ENCODE measurements around the gene MSI2.

MSI2 gene

GRCh38 chr17:57587193-57587969 is 331.1 kb downstream of the MSI2 start:
- TF ChIP-seq CTCF (conservative IDR thresholded peaks at IDR 0.05; ENCODE audit: low read depth, low read length), result no peak
- DNase-seq (ENCODE audit: low read depth), result no peak
- H3K4me3 ChIP-seq (ENCODE audit: low read depth, low read length), result no peak overlapping the region

- no peak for DNase-seq (ENCODE audit: low read depth)
- no peak overlapping the region for H3K4me3 ChIP-seq (ENCODE audit: low read depth, low read length)
- no peak for TF ChIP-seq CTCF (conservative IDR thresholded peaks at IDR 0.05; ENCODE audit: low read depth, low read length)
These were observed 331.8 kb downstream of the MSI2 start for GRCh38 chr17:57588086-57588485.

GRCh38 chr17:57589151-57590034 is 333.1 kb downstream of the MSI2 start:
- TF ChIP-seq CTCF (conservative IDR thresholded peaks at IDR 0.05; ENCODE audit: low read depth, low read length), result no peak
- DNase-seq (ENCODE audit: low read depth), result no peak
- no peak overlapping the region for H3K4me3 ChIP-seq (ENCODE audit: low read depth, low read length)

GRCh38 chr17:57593739-57594462 is 337.6 kb downstream of the MSI2 start:
- TF ChIP-seq CTCF (conservative IDR thresholded peaks at IDR 0.05; ENCODE audit: low read depth, low read length), result no peak
- no peak for DNase-seq (ENCODE audit: low read depth)

GRCh38 chr17:57594767-57595166 is 338.4 kb downstream of the MSI2 start:
- DNase-seq (ENCODE audit: low read depth), result no peak
- no peak for TF ChIP-seq CTCF (conservative IDR thresholded peaks at IDR 0.05; ENCODE audit: low read depth, low read length)

More at GRCh38 chr17:57593739-57594462, 337.6 kb downstream of the MSI2 start:
- H3K4me3 ChIP-seq (ENCODE audit: low read depth, low read length), result no peak overlapping the region

GRCh38 chr17:57595426-57595825 is 339.1 kb downstream of the MSI2 start:
- no peak overlapping the region for H3K4me3 ChIP-seq (ENCODE audit: low read depth, low read length)
- DNase-seq (ENCODE audit: low read depth), result no peak
- no peak for TF ChIP-seq CTCF (conservative IDR thresholded peaks at IDR 0.05; ENCODE audit: low read depth, low read length)

More at GRCh38 chr17:57594767-57595166, 338.4 kb downstream of the MSI2 start:
- no peak overlapping the region for H3K4me3 ChIP-seq (ENCODE audit: low read depth, low read length)

Data from choroid plexus epithelial cell (primary cell).